ENCODE results near the gene TOMM6.

- TF ChIP-seq CTCF (IDR thresholded peaks at IDR 0.05; ENCODE audit: poor library complexity, severe bottlenecking) (no peak), EZH2 (IDR thresholded peaks at IDR 0.05; ENCODE audit: borderline replicate concordance, insufficient read depth, low read length, poor library complexity, severe bottlenecking) (no peak), EP300 (conservative IDR thresholded peaks at IDR 0.05; ENCODE audit: poor library complexity, severe bottlenecking) (no peak), RAD21 (conservative IDR thresholded peaks at IDR 0.05) (no peak), POLR2AphosphoS5 (IDR thresholded peaks at IDR 0.05) (no peak), SMC3 (conservative IDR thresholded peaks at IDR 0.05; ENCODE audit: poor library complexity) (no peak)
These were observed 48.5 kb upstream of the TOMM6 start for GRCh38 chr6:41739041-41739440.
